Measurements from ENCODE around the gene PPP1R14B. TPM values are rescaled to one million over a fixed set of nuclear protein-coding genes. Genes with fewer than 3 reads are reported as not detected.

Gene PPP1R14B
- total and polyA plus RNA-seq, 2 experiments from 2014 or later, result 115 to 239 TPM

DNA sequence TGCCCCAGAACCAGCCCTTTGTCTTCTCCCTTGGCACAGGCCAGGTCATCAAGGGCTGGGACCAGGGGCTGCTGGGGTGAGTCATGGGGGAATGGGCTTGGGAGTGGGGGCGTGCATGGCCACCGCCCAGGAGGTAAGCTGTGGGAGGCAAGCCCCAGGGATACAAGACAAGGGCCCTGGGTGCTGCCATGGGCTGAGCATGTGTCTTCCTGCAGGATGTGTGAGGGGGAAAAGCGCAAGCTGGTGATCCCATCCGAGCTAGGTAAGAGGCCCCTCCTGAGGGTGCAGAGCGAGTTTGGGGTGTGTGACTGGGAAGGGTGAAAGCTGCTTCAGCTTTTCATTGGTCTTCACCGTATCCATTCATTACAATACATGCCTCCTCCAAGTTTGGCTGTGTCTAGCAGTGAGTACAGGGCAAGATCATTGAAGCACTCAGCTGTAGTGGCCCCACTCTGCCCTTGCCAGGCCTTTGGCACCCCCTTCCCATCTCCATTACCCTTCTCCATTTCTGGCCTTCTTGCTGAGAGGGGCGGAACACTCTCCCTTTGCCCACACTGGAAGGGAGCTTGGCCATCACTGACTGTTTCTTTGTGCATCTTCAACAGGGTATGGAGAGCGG is 3.4 kb downstream of the PPP1R14B start:
- peak overlapping the region; percentile 72 for H3K4me2 ChIP-seq (ENCODE audit: unreplicated experiment)
- WGBS, 2 experiments (ENCODE audit: low coverage in 1 of 2, low lambda C conversion rate in 2 of 2, missing lambda C conversion rate in 2 of 2), result 83 to 87% methylated on average over 8 of the region's 8 CpGs
- DNase-seq, result no peak

DNA sequence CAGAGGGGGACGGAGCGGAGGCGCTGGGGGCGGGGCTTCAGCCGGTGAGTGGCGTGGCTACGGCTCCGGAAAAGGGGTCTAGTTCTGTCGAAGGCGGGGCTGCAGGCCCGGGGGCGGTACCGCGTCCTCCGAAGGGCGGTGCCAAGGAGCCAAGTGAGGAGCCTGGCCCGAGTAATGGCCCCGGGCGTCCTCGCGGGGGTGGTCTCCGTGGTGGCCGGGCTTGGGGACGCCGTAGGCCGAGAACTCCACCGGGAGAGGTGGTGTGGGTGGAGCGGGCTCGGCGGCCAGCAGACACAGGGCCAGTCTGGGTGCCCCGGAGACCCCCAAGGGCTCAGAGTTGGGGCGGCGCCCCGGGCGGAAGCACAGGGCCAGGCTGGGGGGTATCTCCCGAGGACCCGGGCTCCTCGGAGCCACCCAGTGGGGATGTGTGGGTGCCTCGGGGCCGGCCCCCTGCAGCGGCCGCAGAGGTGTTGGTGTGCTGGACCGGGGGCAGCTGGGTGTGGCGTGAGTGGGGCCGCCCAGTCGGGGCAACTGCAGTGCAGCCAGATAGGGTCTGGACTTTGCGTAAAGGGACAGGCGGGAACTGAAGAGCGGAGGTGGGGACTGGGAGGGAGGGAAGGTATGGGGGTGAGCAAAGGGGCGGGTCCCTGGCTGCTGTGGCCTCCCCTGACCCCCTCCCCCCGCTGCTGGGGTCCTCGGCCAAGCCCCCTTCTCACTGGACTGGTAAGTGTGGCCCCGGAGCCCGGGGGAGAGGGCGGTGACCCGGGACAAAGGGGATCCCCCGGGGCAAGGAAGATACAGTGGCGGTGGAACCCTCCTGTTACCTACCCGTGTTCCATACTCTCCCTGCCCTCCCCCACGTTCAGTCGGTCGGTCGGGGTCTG is 5.0 kb downstream of the PPP1R14B start:
- Histone ChIP-seq H3K27ac (peak overlapping the region; percentile 45), H3K4me3 (peak overlapping the region; percentile 75), H3K36me3 (ENCODE audit: low read depth) (no peaks in the 10 kb centered on the region; the same call in 1 of the 2 replicates), H3K27me3 (replicated peaks; ENCODE audit: insufficient read depth) (no peaks in the 10 kb centered on the region), H4K20me1 (ENCODE audit: insufficient read depth) (no peaks in the 10 kb centered on the region), H3K4me2 (ENCODE audit: unreplicated experiment) (peak overlapping the region; percentile 72), H3K79me2 (ENCODE audit: insufficient read depth) (peaks cover 46% of the 10 kb centered on the region), H2AFZ (peak overlapping the region; percentile 36; the same call in 1 of the 2 replicates), H3K9me3 (ENCODE audit: low read depth) (no peaks in the 10 kb centered on the region), H3K9ac (peak overlapping the region; percentile 85), H3K9me2 (ENCODE audit: insufficient read depth) (no peaks in the 10 kb centered on the region), H3K4me1 (ENCODE audit: insufficient read depth) (peaks cover 15% of the 10 kb centered on the region), H3F3A (ENCODE audit: insufficient read depth) (peaks cover 18% of the 10 kb centered on the region; the same call in 1 of the 2 replicates)
- in situ Hi-C loops (cut with MboI), result no loop called here
- TF ChIP-seq EZH2 (IDR thresholded peaks at IDR 0.05; ENCODE audit: insufficient read depth, poor library complexity, severe bottlenecking) (no peak), EZH2phosphoT487 (IDR thresholded peaks at IDR 0.05; ENCODE audit: insufficient read depth, low read depth) (no peak)
- 2% methylated on average over 19 to 49 of the region's 63 CpGs for WGBS, 2 experiments (ENCODE audit: low coverage in 1 of 2, low lambda C conversion rate in 2 of 2, missing lambda C conversion rate in 2 of 2)
- peak; percentile 59 for DNase-seq

More for the DNA sequence above, 3.4 kb downstream of the PPP1R14B start:
- Histone ChIP-seq H3K9me2 (ENCODE audit: insufficient read depth) (no peaks in the 10 kb centered on the region), H4K20me1 (ENCODE audit: insufficient read depth) (no peaks in the 10 kb centered on the region), H3K79me2 (ENCODE audit: insufficient read depth) (peaks cover 46% of the 10 kb centered on the region), H3K27ac (0 out of 2 replicates have a peak overlapping the region, but pooled peaks have one; percentile 45), H3K4me3 (peak overlapping the region; percentile 75), H3K9me3 (ENCODE audit: low read depth) (no peaks in the 10 kb centered on the region), H3K36me3 (ENCODE audit: low read depth) (no peaks in the 10 kb centered on the region; the same call in 1 of the 2 replicates), H2AFZ (no peak overlapping the region), H3K27me3 (replicated peaks; ENCODE audit: insufficient read depth) (no peaks in the 10 kb centered on the region), H3F3A (ENCODE audit: insufficient read depth) (peaks cover 23% of the 10 kb centered on the region), H3K4me1 (ENCODE audit: insufficient read depth) (peaks cover 15% of the 10 kb centered on the region), H3K9ac (no peak overlapping the region)
- in situ Hi-C loops (cut with MboI), result no loop called here
- TF ChIP-seq EZH2phosphoT487 (IDR thresholded peaks at IDR 0.05; ENCODE audit: insufficient read depth, low read depth) (no peak), EZH2 (IDR thresholded peaks at IDR 0.05; ENCODE audit: insufficient read depth, poor library complexity, severe bottlenecking) (no peak)

DNA sequence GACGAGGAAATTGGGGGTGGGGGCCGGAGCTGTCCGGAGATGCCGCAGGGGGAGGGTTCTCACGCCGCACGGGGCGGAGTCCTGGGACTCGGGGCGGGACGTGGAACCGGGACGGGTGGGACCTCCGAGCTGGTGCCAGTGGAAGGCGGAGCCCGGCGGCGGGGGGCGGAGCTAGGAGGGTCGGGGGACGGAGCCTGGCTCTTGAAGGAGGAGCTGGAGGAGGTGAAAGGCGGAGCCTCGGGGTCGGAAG is 5.6 kb downstream of the PPP1R14B start:
- no peaks in the 10 kb centered on the region for H3K9me2 ChIP-seq (ENCODE audit: insufficient read depth)
- 2% methylated on average over 24 of the region's 24 CpGs; no CpG with 5 or more reads in 1 of the 2 experiments for WGBS, 2 experiments (ENCODE audit: low coverage in 1 of 2, low lambda C conversion rate in 2 of 2, missing lambda C conversion rate in 2 of 2)
- H3F3A ChIP-seq (ENCODE audit: insufficient read depth), result peaks cover 18% of the 10 kb centered on the region; the same call in 1 of the 2 replicates
- in situ Hi-C loops (cut with MboI), result no loop called here
- no peak for TF ChIP-seq EZH2phosphoT487 (IDR thresholded peaks at IDR 0.05; ENCODE audit: insufficient read depth, low read depth)
- TF ChIP-seq EZH2 (IDR thresholded peaks at IDR 0.05; ENCODE audit: insufficient read depth, poor library complexity, severe bottlenecking), result no peak
- no peaks in the 10 kb centered on the region for H3K9me3 ChIP-seq (ENCODE audit: low read depth)
- peak; percentile 99 for DNase-seq
- H2AFZ ChIP-seq, result peak overlapping the region; percentile 85
- peaks cover 45% of the 10 kb centered on the region for H3K79me2 ChIP-seq (ENCODE audit: insufficient read depth)
- no peaks in the 10 kb centered on the region; the same call in 1 of the 2 replicates for H3K36me3 ChIP-seq (ENCODE audit: low read depth)
- H3K9ac ChIP-seq, result peak overlapping the region; percentile 85
- no peak overlapping the region for H3K4me2 ChIP-seq (ENCODE audit: unreplicated experiment)
- H3K27ac ChIP-seq, result peak overlapping the region; percentile 85
- H3K4me3 ChIP-seq, result peak overlapping the region; percentile 75
- H3K4me1 ChIP-seq (ENCODE audit: insufficient read depth), result peaks cover 15% of the 10 kb centered on the region
- no peaks in the 10 kb centered on the region for H3K27me3 ChIP-seq (replicated peaks; ENCODE audit: insufficient read depth)
- no peaks in the 10 kb centered on the region for H4K20me1 ChIP-seq (ENCODE audit: insufficient read depth)

DNA sequence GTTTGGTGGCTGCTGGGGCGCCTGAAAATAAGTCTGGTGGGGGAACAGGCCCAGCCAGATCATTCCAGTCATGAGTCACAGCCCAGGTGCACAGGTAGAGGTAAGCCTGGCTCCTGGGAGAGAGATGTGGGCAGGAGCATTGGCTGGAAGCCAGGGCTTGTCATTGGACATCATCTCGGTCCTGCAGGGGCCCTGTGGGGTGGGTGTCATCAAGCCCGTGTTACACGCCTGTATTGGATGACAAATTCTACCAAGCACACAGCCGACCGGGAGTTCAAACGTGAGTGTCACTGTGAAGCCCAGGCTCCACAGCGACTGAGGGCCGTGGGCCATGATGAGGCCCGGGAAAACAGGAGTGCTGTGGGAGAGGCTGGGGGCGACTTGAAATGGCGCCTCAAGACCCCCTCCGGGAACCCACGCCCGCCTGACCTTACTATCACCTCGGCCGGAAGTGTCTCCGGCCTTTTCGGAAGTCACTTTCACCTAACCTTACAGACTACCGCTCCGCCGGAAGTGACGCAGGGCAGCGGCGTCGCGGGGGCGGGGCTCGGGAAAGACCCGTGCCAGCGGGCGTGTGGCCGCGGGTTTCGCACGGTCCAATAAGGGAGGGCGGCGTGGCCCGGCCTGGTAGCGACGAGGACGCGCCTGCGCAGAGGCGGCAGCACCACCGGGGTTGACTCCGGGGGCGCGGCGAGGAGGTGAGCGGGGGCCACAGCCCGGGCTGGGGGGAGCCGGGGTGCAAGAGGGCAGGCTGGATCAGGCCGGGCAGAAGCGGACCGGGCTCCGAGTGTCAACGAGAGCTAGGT is 6.1 kb downstream of the PPP1R14B start, which contains the start of gene FKBP2:
Gene FKBP2, plus strand, starts transcription at position 661 of the 806 bp plus-strand sequence. CDS start 1,293 bp downstream, outside the sequence.
- H3K27ac ChIP-seq, result peak within 1 kb of the TSS; percentile 85
- H3K36me3 ChIP-seq (ENCODE audit: low read depth), result no peaks in the 10 kb centered on the region; the same call in 1 of the 2 replicates
- H3K9me2 ChIP-seq (ENCODE audit: insufficient read depth), result no peaks in the 10 kb centered on the region
- H3K4me3 ChIP-seq, result peak within 1 kb of the TSS; percentile 75
- in situ Hi-C loops (cut with MboI), result no loop called here
- H2AFZ ChIP-seq, result peak within 1 kb of the TSS; percentile 85
- 3 to 4% methylated on average over 50 to 57 of the region's 58 CpGs for WGBS, 2 experiments (ENCODE audit: low coverage in 1 of 2, low lambda C conversion rate in 2 of 2, missing lambda C conversion rate in 2 of 2)
- DNase-seq, result peak; percentile 99
- H3K9ac ChIP-seq, result peak within 1 kb of the TSS; percentile 85
- peaks cover 18% of the 10 kb centered on the region; the same call in 1 of the 2 replicates for H3F3A ChIP-seq (ENCODE audit: insufficient read depth)
- no peaks in the 10 kb centered on the region for H4K20me1 ChIP-seq (ENCODE audit: insufficient read depth)
- peak within 1 kb of the TSS; percentile 91 for H3K4me2 ChIP-seq (ENCODE audit: unreplicated experiment)
- H3K4me1 ChIP-seq (ENCODE audit: insufficient read depth), result peaks cover 15% of the 10 kb centered on the region
- TF ChIP-seq EZH2phosphoT487 (IDR thresholded peaks at IDR 0.05; ENCODE audit: insufficient read depth, low read depth), result no peak
- no peak for TF ChIP-seq EZH2 (IDR thresholded peaks at IDR 0.05; ENCODE audit: insufficient read depth, poor library complexity, severe bottlenecking)
- H3K27me3 ChIP-seq (replicated peaks; ENCODE audit: insufficient read depth), result no peaks in the 10 kb centered on the region
- peaks cover 42% of the 10 kb centered on the region for H3K79me2 ChIP-seq (ENCODE audit: insufficient read depth)
- no peaks in the 10 kb centered on the region for H3K9me3 ChIP-seq (ENCODE audit: low read depth)

All from GM23248 (cell line).